Measurements from ENCODE around the gene KPRP.

DNA sequence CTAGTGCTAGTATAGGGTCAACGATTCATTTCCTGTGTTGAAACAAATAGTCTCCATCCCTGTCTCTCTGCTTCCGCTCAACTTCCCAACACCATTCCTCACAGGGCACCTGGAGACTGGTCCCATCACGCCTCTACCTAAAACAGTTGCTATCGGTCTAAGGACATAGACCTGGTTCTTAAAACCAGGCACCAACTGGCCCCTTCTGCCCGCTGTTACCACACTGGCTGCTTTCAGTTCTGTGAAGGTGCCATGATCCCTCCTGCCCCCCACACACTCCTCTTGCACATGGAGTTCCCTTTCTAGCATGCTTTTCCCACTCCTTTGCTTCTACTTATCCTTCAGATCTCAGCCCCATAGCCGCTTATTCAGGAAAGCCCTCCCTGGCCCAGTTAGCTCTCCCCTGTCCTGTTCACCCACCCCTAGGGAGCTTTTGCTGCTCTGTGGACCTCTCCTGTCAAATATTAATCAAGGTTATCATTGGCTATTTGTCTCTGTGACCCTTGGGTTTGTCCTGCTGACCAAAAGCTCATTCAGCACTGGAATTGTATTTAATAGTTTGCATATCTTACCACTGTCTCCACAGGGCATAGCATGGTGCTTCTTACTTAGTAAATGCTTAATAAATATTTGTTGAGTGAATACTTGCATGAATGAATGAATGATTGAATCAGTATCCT is 11.9 kb upstream of the KPRP start:
- TF ChIP-seq CTCF (IDR thresholded peaks at IDR 0.05; ENCODE audit: poor library complexity) = no peak
- no peak for TF ChIP-seq EZH2phosphoT487 (IDR thresholded peaks at IDR 0.05; ENCODE audit: low read depth, severe bottlenecking, unreplicated experiment)
- no peak for TF ChIP-seq EZH2 (IDR thresholded peaks at IDR 0.05; ENCODE audit: borderline replicate concordance)
